Hepatocyte (in vitro differentiated cells): ENCODE data around the gene NEB.

ENCODE experiments used
- EZH2phosphoT487 ChIP-seq: fragments of 200-600 bp; sonication (generic); IDR thresholded peaks from one replicate; pipeline ENCODE4 v1.6.1; 2018; ENCODE audit warnings: antibody characterized with exemption, mild to moderate bottlenecking, low read depth, moderate library complexity; ENCODE audit not compliant: unreplicated experiment, severe bottlenecking
- TF ChIP-seq, protein P1 (sequence below): fragments of 200-600 bp; sonication (generic); IDR thresholded peaks from 2 replicates; pipeline ENCODE4 v1.5.1; 2016; ENCODE audit warnings: antibody characterized with exemption, mild to moderate bottlenecking; ENCODE audit not compliant: poor library complexity

DNA sequence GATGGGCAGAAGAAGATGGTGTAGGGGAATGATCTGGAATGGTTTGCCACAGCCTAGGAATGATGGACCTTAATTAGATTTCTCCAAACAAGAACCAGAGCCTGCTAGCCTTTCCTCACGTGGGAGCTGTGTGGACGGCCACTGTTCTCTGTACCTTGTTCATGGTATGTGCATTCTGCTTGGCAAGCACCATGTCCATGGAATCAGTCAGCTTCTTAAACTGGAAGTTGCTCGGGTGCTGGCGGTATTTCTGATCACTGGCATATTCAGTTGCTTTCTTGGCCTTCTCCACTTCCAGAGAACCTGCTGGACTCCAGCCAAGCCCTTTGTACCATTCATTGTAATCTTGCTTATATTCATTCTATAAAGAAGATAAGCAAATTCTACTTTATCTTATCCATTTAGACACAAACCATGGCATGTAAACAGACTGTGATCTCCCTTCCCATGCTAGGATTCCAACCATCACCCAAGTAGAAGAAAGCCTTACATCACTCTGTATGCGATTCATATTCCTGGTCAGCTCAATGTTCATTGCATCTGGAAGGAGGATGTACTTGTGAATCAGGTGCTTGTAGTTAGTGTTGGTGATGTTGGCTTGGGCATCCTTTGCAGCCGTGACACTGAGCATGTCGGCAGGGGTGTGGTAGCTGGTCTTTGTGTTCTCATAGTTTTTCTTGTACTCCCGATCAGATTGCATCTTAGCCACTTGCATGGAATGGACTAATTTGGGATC is 78.4 kb downstream of the NEB start:
- TF ChIP-seq, protein P1, sequence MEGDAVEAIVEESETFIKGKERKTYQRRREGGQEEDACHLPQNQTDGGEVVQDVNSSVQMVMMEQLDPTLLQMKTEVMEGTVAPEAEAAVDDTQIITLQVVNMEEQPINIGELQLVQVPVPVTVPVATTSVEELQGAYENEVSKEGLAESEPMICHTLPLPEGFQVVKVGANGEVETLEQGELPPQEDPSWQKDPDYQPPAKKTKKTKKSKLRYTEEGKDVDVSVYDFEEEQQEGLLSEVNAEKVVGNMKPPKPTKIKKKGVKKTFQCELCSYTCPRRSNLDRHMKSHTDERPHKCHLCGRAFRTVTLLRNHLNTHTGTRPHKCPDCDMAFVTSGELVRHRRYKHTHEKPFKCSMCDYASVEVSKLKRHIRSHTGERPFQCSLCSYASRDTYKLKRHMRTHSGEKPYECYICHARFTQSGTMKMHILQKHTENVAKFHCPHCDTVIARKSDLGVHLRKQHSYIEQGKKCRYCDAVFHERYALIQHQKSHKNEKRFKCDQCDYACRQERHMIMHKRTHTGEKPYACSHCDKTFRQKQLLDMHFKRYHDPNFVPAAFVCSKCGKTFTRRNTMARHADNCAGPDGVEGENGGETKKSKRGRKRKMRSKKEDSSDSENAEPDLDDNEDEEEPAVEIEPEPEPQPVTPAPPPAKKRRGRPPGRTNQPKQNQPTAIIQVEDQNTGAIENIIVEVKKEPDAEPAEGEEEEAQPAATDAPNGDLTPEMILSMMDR = no peak
- no peak for TF ChIP-seq EZH2phosphoT487
